GM19372 (cell line): ENCODE data around the gene BICDL2.

ENCODE experiments used
- ATAC-seq: cut with Tn5 transposase; IDR thresholded peaks from one replicate; pipeline ENCODE4 v1.9.1; 2021; ENCODE audit warnings: mild to moderate bottlenecking, low read depth, moderate library complexity; ENCODE audit not compliant: unreplicated experiment

Gene BICDL2

GRCh38 chr16:2987833-2988232, 48.9 kb downstream of the BICDL2 start:
- ATAC-seq, result no peak

GRCh38 chr16:2987286-2987685, 49.5 kb downstream of the BICDL2 start:
- ATAC-seq, result no peak

- ATAC-seq, result no peak
Observed at GRCh38 chr16:2986623-2987188, 50.0 kb downstream of the BICDL2 start.

- no peak for ATAC-seq
Observed at GRCh38 chr16:2985893-2986355, 50.8 kb downstream of the BICDL2 start.

- ATAC-seq, result no peak
Observed at GRCh38 chr16:2985462-2985861, 51.3 kb downstream of the BICDL2 start.

- no peak for ATAC-seq
Observed at GRCh38 chr16:2983706-2984136, 53.0 kb downstream of the BICDL2 start.

GRCh38 chr16:2982402-2982801, 54.3 kb downstream of the BICDL2 start:
- no peak for ATAC-seq

- no peak for ATAC-seq
Observed at GRCh38 chr16:2981899-2982250, 54.9 kb downstream of the BICDL2 start.

- no peak for ATAC-seq
Observed at GRCh38 chr16:2981177-2981898, 55.4 kb downstream of the BICDL2 start.

GRCh38 chr16:2980227-2981176, 56.2 kb downstream of the BICDL2 start, which contains the start of gene PKMYT1:
Gene PKMYT1 (minus strand): TSS chr16:2980446. CDS start chr16:2979657, 789 bp downstream.
- ATAC-seq, result peak; percentile 86

GRCh38 chr16:2979669-2980226, 57.0 kb downstream of the BICDL2 start:
- no peak for ATAC-seq
